DMS53 (cell line): ENCODE measurements around the gene MTUS2.

ENCODE experiments used
- DNase-seq: peaks from one replicate; lab custom pipeline; 2025; lab: John Stamatoyannopoulos, UW

The MTUS2 gene

GRCh38 chr13:29526741-29527140, 706.6 kb downstream of the MTUS2 start:
- DNase-seq = no peak

- no peak for DNase-seq
These were observed 707.4 kb downstream of the MTUS2 start for GRCh38 chr13:29527511-29527910.

DNA sequence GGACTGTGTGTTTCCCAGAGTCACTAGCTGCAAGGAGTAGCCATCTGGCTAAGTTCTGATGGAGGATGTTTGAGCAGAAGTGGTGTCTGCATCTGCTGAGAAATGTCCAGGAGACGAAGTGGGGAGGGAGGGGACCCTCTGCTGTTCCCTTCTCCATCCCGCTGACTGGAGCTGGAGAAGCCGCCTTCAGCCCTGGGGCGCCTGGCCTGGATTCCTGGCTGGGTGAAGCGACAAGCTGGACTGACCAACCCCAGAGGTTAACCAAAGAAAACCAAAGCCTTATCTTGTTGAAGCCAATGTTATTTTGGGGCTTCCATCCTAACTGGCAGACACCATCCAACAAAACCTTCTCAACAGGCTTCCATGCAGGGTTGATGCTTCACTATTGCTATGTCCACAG, 707.8 kb downstream of the MTUS2 start:
- DNase-seq = no peak

GRCh38 chr13:29529754-29530153, 709.6 kb downstream of the MTUS2 start:
- no peak for DNase-seq

DNA sequence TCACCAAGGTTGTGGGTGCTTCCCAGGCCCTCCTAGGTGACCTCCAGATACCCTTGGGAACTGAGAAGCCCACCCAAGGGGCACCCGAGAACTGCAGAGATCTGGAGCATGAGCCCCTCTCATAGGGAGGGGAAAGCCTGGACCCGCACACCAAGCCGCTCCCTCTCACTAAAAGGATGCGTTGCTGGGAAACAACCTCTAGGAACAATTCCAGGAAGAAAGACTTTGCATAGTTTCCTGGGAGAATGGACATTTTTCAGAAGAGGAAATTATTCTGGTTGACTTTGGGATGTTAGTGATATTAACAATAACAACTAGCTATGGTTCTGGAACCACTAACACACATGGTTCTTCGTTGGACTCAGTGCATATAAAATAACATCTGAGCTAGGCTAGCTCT, 710.8 kb downstream of the MTUS2 start:
- DNase-seq = no peak

- no peak for DNase-seq
These were observed 712.0 kb downstream of the MTUS2 start for GRCh38 chr13:29532116-29532515.

DNA sequence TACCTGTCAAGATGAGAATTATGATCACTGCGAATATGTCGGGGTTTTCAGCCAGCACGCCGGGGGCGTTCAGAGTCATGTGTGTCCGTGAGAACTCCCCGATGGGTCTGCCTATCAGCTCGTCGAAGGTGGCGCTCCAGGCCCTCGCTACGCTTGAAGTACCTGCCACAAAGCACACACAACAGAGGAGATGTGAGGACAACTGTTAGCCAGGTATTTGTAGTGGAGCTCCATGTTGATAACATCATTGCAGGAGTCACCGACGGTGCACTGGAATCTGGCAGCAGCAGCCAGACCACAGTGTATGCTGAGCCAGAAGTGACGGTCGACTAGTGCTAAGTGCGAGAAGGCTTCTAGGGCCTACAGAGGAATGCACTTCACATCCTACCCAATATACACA, 712.7 kb downstream of the MTUS2 start:
- no peak for DNase-seq

GRCh38 chr13:29534083-29534482, 713.9 kb downstream of the MTUS2 start:
- DNase-seq = no peak

GRCh38 chr13:29535663-29536655, 715.8 kb downstream of the MTUS2 start:
- DNase-seq = no peak

DNA sequence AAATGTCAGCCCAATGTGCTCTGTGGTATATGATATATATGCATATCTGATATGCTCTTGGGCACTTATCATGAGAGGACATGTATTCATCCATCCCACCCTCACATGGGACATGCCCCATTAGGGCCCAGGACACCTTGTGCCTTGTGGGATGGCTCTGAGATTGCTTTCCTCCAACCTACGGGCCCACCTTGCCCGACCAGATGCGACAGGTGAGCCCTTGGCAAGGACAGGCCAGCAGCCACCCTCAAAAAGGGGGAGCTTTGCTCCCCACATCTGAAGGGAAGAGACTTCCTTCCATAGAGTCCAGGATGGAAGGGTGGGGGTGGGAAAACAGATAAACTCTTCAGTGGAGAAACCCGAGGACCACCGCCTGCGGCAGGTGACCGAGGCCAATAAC, 716.7 kb downstream of the MTUS2 start:
- DNase-seq = no peak

DNA sequence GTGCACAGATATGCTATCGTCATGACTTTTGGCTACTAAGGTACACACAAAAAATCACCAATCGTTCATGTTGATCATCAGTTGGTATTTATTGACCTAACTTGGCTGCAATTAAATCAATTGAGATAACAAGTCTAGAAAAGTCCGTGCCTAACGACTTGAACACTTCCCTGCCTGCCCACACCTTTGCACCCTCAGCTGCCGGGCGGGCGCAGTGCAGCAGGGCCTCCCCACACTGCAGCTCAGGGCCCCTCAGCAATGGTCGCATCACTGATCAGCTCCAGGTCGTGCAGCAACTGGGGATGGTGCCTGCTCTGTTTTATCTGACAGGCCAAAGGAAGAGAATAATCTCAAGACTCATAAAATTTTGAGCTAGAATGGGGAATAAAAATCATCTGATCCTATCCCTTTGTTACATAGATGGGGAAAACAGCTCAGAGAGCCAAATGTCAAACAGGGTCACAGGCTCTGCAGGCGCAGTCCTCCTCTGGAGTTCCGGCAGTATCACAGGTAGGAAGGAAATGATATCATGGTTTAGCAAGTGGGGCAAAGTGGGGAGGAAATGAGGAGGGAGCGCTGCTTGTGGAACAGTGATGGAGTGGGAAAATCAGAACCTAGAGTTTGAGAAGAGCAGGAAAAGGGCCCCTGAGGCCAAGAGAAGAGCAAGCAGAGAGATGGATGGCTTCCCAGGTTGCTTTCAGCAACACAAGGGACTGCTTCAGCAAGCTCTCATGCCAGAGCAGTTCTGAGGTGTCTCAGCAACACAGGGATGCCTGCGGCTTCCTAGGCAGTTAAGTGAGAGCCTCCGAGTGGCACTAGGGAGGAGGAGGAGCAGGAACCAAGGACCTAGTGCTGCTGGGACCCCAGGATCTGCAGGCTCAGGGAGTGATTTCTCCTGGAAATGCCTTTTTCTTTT, 717.9 kb downstream of the MTUS2 start:
- no peak for DNase-seq

DNA sequence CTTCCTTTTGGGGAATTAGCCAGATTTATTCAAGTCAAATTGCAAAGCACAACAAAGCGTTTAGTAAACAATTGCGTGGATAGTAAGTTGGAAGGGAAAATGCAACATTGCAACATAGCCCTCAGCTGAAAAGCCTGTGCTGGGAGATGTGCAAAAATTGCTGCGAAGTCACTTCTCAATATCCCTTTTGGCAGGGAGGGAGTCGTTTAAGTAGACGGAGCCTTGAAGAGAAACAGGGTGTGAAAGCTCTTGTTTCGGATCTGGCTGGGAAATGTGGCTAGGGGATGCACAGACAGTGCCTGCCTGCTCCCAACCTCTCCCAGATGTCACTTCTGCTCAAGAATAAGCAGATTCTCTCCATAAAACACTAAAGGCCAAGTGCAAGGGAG, 718.5 kb downstream of the MTUS2 start:
- DNase-seq = no peak

DNA sequence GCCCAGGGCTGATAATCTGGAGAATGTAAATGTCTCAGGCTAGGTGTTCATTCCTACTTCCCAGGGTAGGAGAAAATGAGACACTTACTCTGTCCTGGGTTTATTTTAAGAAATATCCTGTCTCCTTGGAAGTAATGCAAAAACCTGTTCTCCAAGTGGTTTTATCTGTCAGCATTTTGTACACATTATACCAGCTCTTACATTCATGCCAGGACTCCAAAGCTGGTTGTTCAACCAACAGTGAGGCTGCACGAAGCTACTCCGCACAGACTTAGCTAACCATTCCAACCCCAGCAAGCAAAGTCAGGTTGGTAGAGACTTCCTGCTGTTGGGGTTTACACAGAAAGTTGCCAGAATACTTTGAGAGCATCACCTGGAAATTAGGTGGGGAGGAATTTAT, 719.7 kb downstream of the MTUS2 start:
- no peak for DNase-seq

GRCh38 chr13:29540334-29540733, 720.2 kb downstream of the MTUS2 start:
- DNase-seq = no peak

- DNase-seq = no peak
These were observed 720.7 kb downstream of the MTUS2 start for GRCh38 chr13:29540799-29541198.

GRCh38 chr13:29541400-29541799, 721.3 kb downstream of the MTUS2 start:
- DNase-seq = no peak

- DNase-seq = no peak
These were observed 722.2 kb downstream of the MTUS2 start for GRCh38 chr13:29542381-29542780.

DNA sequence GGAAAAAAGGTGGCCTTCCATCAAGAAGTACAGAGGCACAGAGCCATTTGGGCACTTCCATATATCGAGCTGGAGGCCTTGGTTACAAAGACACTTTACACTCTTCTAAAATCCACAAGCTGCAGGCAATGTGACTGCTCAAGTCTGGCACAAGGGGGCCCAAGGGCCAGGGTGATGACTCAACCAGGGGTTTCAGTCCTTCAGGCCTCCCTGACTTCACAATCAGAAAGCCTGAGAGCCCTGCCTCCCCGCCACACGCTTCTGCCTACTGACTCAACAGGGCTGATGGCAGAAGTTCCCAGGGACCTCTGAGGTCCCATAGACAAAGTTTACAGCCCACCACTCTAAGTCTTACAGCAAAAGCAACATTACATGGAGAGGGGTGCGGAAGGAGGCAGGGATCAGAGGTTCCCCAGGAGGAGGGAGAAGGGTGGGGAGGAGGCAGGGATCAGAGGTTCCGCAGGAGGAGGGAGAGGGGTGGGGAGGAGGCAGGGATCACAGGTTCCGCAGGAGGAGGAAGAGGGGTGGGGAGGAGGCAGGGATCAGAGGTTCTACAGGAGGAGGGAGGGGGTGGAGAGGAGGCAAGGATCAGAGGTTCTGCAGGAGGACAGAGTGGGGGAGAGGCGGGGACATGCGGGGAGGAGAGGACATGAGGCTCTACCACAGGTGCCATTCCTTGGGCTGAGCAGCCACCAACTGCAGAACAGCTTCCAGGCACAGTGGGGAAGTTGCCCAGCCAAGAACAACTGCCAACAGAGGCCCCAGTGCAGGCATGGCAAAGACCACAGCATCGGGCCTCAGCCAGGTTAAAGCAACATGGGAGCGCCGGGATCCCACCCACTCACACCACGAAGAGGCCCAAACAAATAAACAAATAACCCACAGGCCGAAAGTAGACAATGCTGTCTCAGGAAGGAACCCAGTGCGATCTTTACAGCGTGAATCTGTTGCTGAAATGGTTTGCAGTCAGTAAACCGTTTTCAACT, 723.4 kb downstream of the MTUS2 start:
- no peak for DNase-seq

DNA sequence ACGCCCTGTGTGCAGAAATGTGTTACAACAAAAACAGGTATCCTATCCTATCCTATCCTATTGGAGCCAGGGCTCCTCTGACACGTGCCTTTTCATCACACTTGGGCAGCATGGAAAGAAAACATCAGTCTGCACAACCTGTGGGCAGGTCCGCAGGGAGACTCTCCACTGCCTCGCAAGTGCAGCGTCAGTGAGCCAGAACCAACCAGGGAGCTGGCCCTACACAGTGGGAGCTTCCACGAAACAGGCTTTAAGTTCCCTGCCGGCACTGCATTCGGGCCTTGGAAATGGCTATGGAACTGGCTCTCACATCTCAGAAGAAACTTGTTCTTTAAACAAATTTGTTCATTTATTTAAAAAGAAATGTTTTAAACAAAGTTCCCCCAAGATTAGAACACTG, 725.8 kb downstream of the MTUS2 start:
- no peak for DNase-seq

DNA sequence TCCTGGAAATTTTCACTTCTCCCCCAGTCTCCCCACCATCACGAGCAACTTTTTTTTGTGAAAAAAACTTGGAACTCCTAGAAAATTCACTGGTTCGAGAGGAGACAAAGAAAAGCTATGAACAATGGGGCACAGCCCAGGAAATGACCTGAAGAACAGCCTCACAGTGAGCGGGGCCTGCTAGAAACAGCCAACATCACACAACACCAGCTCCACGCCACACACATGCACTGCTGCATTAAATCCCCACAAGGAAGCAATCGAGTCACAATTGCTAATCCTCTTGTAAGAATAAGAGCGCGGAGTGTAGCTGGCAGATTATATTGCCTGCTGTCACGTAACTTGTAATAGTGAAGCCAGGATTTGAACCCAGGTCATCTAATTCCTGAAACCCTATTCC, 726.5 kb downstream of the MTUS2 start:
- no peak for DNase-seq

DNA sequence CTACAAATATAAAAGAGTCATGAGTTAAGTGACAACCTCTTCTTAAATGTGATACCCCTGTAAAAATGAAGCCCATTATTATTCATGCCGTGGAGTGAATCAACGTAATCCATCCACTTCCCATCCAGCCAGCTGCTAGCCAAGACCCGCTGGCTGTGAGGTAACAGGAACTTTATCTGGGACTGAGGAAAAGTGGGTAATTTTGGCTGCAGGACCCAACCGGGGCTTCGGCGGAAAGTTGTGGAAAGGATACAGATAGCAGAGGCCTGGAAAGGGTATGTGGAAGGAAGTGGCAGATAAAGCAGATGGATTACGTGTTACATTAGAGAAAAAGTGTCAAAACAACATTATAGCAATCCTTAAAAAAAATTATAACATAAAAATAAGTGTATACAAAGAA, 727.0 kb downstream of the MTUS2 start:
- DNase-seq = no peak

DNA sequence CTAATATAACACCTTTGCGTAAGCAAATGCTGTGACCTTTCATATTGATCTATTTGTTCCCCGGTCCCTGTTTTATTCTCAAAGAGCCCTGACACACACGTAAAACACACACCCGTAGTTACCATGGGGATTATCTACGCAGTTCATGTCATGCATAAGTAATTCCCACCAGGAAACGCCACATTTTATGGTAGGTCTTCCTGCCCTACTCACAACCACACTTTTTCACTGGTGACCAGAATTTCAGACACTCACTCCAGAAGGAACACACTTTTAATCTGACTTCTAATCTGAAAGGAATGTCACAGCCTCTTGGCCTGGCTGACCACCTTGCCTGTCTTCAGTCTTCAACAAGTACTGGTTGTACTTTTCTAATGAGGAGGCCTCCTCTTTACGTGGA, 728.6 kb downstream of the MTUS2 start:
- DNase-seq = no peak
